OCI-LY3 (cell line): ENCODE measurements around the gene TK2.

Experiments
- CTCF ChIP-seq: fragments of 200-600, 300-600 bp; sonication (generic); IDR thresholded peaks from 2 replicates; pipeline ENCODE4 v1.5.1; 2014; ENCODE audit warnings: antibody characterized with exemption, low read length, low read depth
- EZH2phosphoT487 ChIP-seq: fragments of 200-600 bp; shearing (Covaris generic); IDR thresholded peaks from 2 replicates; pipeline ENCODE4 v1.6.1; 2018; ENCODE audit warnings: antibody characterized with exemption, mixed run types, low read depth

DNA sequence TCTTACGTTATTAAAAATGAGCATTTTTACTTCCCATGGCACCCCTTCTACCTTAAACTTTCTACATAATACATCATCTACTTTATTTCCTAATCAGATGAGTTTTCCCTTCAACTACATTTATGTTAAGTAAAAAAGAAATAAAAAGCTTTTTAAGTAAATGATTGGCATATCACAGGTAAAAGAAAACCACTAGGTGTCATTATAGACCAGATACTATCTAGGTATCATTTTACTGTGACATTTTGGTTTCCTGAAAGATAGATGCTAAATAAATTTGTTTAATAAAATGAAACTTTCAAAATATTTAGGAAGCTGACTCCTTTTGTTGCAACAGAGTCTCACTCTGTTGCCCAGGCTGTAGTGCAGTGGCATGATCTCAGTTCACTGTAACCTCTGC, 12.5 kb upstream of the TK2 start:
- peak; percentile 42 for TF ChIP-seq CTCF
- no peak for TF ChIP-seq EZH2phosphoT487
